Esophagus squamous epithelium (tissue), 4 donors: ENCODE measurements around the gene HOXB5.

Source experiments
- CTCF ChIP-seq, 6 experiments: fragments of 450-650 bp in 4 of 6; fragments of 200-600 bp in 2 of 6; sonication (generic) in 2 of 6; IDR thresholded peaks; one replicate each; pipeline ENCODE4 v1.5.1; 2016 to 2019; ENCODE audit warnings: antibody characterized with exemption in 6 of 6, mild to moderate bottlenecking in 4 of 6, moderate library complexity in 4 of 6
- POLR2A ChIP-seq, 4 donors: fragments of 450-650 bp; IDR thresholded peaks; one replicate each; pipeline ENCODE4 v1.6.1; 2017; ENCODE audit warnings: antibody characterized with exemption in 4 of 4, mild to moderate bottlenecking in 4 of 4, moderate library complexity in 3 of 4

- TF ChIP-seq CTCF (IDR thresholded peaks at IDR 0.05) (no peak), POLR2A (IDR thresholded peaks at IDR 0.05) (no peak)
Observed at GRCh38 chr17:48624118-48624517, 30.5 kb upstream of the HOXB5 start.
